Ovary (tissue), 9 donors: ENCODE results near the gene WNK2. TPM values are rescaled to one million over a fixed set of nuclear protein-coding genes. Genes with fewer than 3 reads are reported as not detected.

Source experiments
- DNase-seq, 5 donors: peaks; one replicate each; pipeline ENCODE4 v3.0.0-alpha.2; 2019 to 2020
- H3K27ac ChIP-seq, 2 donors: fragments of 200-600 bp; one replicate each; pipeline versions ENCODE4 v1.5.1 to v1.8.0; 2019 to 2022
- H3K27me3 ChIP-seq: fragments of 200-600 bp; one replicate; pipeline ENCODE4 v1.8.0; 2022
- H3K36me3 ChIP-seq: fragments of 200-600 bp; sonication (generic); one replicate; pipeline ENCODE4 v1.5.1; 2019
- H3K4me1 ChIP-seq: one replicate; pipeline ENCODE4 v1.8.1; 2013; ENCODE audit warnings: mild to moderate bottlenecking, moderate library complexity; ENCODE audit not compliant: insufficient read depth
- H3K4me3 ChIP-seq: fragments of 200-600 bp; sonication (generic); one replicate; pipeline ENCODE4 v1.5.1; 2017
- H3K9me3 ChIP-seq, 2 donors: fragments of 200-600 bp in 1 of 2; sonication (generic) in 1 of 2; one replicate each; pipeline versions ENCODE4 v1.5.1 to v1.8.1; 2013 to 2019; ENCODE audit warnings: mild to moderate bottlenecking in 1 of 2, moderate library complexity in 1 of 2
- EP300 ChIP-seq: sonication (generic); formaldehyde crosslinking; IDR thresholded peaks from one replicate; pipeline ENCODE4 v1.6.1; 2017; ENCODE audit warnings: antibody characterized with exemption
- POLR2A ChIP-seq: fragments of 450-650 bp; IDR thresholded peaks from one replicate; pipeline ENCODE4 v1.6.1; 2017; ENCODE audit warnings: antibody characterized with exemption, mild to moderate bottlenecking, moderate library complexity
- WGBS, 3 donors: extraction: QIAGEN DNeasy Blood & Tissue Kit in 1 of 3; methylation state at CpG; one replicate each; pipeline versions ENCODE4 v1.1.5 to v1.1.7; 2013 to 2017; 5-methylcytosine and 5-hydroxymethylcytosine counted together
- intact Hi-C, 4 donors: fragments of 100-400 bp; cut with DNase I; formaldehyde crosslinking; loops; one replicate each; pipeline versions ENCODE4 v1.11.0 to v1.15.1; 2022 to 2023
- polyA plus RNA-seq, 2 donors: library from polyadenylated mRNA; stranded (reverse); fragments of 200-250 nt in 1 of 2; fragments of 350-450 nt in 1 of 2; fragmentation: Illumina TruSeq in 1 of 2; extraction: RNeasy Lipid Tissue Mini Kit (QIAGEN cat#74804) in 1 of 2; gene quantifications; one replicate each; pipeline ENCODE4 v1.2.3, GENCODE V29; 2013 to 2014
- total RNA-seq, 7 donors: library from RNA; depleted of rRNA in 2 of 7; stranded (reverse); fragments of >200 nt in 2 of 7; fragmentation: NEBNext Ultra II Directional in 3 of 7; extraction: Animal tissue kit (Norgen Biotek cat#: 25700) in 3 of 7; gene quantifications; one replicate each; pipeline versions ENCODE4 v1.1.0 to v1.2.4, GENCODE V29; 2016 to 2023
- TF ChIP-seq, protein P1 (sequence below), 3 donors: fragments of 450-650 bp in 2 of 3; fragments of 200-600 bp in 1 of 3; IDR thresholded peaks; one replicate each; pipeline versions ENCODE4 v1.5.1 to v1.8.0; 2016 to 2022; ENCODE audit warnings: antibody characterized with exemption in 3 of 3, mild to moderate bottlenecking in 1 of 3
- donor health status: DM: no; HTN: no; CAD: no; lungs with moderate emphysema.
- donor health status: DM: no; HTN: no; CAD: no.
- donor health status: Bipolar disorder and iron deficiency.
- donor health status: DM: yes; HTN: yes; CAD: no.
- donor health status: DM: no; HTN: no; CAD: no.
- donor health status: DM: yes; HTN: yes; CAD: no.

The WNK2 gene
- total and polyA plus RNA-seq, 9 donors, result 0.53 to 24.7 (median 4.4) TPM

- DNase-seq, result no peak
- 41 to 71% (median 43%) methylated on average over 2 of the region's 2 CpGs for WGBS, 3 donors
- Histone ChIP-seq H3K27ac (no peak overlapping the region), H3K9me3 (no peaks in the 10 kb centered on the region), H3K27me3 (no peaks in the 10 kb centered on the region), H3K4me1 (no peaks in the 10 kb centered on the region), H3K36me3 (no peaks in the 10 kb centered on the region), H3K4me3 (no peak overlapping the region)
- intact Hi-C loops, result loop anchor here in 1 of 4 donors (10.0 kb wide), 1 partner anchor 1893 kb away; no protein-coding TSS in a partner anchor
- TF ChIP-seq EP300 (no peak), POLR2A (no peak)
Measured at GRCh38 chr9:93147632-93148031, 36.3 kb upstream of the WNK2 start.

DNA sequence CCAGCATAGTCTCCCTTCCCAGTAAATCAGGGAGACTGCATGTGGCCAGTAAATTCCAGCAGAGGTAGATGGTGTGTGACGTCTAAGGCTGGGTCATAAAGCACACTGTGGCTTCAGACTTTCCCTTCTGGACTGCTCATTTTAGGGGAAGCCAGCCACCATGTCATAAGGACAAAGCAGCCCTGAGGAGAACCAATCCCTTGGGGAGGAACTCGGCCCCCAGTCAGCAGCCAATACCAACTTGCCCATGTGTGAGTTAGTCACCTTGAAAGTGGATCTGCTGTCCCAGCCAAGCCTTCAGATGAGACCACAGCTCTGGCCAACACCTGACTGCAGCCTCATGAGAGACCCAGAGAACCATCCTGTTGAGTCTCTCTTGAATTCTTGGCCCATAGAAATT is 35.2 kb upstream of the WNK2 start:
- H3K36me3 ChIP-seq, result no peaks in the 10 kb centered on the region
- DNase-seq, result no peak
- intact Hi-C loops, result loop anchor here in 1 of 4 donors (10.0 kb wide), 1 partner anchor 1894 kb away; no protein-coding TSS in a partner anchor
- no peaks in the 10 kb centered on the region for H3K27me3 ChIP-seq
- no peaks in the 10 kb centered on the region for H3K9me3 ChIP-seq
- WGBS, 3 donors, result 91 to 94% (median 92%) methylated on average over 2 of the region's 2 CpGs
- H3K27ac ChIP-seq, result no peak overlapping the region
- TF ChIP-seq EP300 (no peak), POLR2A (no peak)
- TF ChIP-seq, protein P1, sequence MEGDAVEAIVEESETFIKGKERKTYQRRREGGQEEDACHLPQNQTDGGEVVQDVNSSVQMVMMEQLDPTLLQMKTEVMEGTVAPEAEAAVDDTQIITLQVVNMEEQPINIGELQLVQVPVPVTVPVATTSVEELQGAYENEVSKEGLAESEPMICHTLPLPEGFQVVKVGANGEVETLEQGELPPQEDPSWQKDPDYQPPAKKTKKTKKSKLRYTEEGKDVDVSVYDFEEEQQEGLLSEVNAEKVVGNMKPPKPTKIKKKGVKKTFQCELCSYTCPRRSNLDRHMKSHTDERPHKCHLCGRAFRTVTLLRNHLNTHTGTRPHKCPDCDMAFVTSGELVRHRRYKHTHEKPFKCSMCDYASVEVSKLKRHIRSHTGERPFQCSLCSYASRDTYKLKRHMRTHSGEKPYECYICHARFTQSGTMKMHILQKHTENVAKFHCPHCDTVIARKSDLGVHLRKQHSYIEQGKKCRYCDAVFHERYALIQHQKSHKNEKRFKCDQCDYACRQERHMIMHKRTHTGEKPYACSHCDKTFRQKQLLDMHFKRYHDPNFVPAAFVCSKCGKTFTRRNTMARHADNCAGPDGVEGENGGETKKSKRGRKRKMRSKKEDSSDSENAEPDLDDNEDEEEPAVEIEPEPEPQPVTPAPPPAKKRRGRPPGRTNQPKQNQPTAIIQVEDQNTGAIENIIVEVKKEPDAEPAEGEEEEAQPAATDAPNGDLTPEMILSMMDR (IDR thresholded peaks at IDR 0.05), result no peak
- no peak overlapping the region for H3K4me3 ChIP-seq
- no peaks in the 10 kb centered on the region for H3K4me1 ChIP-seq

- Histone ChIP-seq H3K27me3 (no peaks in the 10 kb centered on the region), H3K4me1 (no peaks in the 10 kb centered on the region), H3K4me3 (no peak overlapping the region), H3K36me3 (no peaks in the 10 kb centered on the region), H3K9me3 (no peaks in the 10 kb centered on the region), H3K27ac (no peak overlapping the region)
- no peak for DNase-seq
- intact Hi-C loops, result loop anchor here in 1 of 4 donors (10.0 kb wide), 1 partner anchor 1895 kb away; no protein-coding TSS in a partner anchor
- 2 to 4% (median 4%) methylated on average over 1 of the region's 1 CpG for WGBS, 3 donors
- TF ChIP-seq EP300 (no peak), POLR2A (no peak)
- TF ChIP-seq, protein P1 (IDR thresholded peaks at IDR 0.05), result no peak
Measured at GRCh38 chr9:93149361-93149760, 34.6 kb upstream of the WNK2 start.

DNA sequence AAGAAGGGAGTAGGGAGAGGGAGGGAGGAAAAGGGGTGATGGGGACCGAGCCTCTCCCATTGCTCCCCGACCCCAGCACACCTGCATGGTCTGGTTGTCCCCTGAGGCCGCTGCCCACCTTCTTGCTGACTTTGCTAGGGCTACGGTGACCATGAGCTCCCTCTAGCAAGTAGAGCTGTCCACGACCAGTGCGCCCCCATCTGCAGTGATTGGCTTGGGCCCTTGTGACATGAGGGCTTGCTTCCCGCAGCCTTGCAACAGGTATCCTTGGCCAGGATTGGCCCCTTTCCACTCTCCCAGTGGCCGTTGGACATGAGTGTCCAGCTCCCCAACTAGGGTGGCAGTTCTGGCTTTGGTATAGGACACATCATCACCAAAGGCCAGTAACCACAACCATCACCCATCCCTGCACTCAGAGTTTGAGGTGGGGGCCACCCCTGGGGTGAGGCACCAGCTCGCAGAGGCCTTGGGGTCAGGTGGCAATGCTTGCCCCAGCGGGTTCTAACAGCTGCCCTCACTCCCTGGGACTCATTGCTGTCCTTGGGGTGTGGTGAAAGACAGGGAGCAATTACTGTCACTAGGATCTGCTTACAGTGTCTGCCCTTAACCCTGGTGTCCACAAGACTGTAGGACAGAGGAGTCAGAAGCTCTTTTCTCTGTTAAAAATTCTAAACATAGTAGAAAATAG is 32.7 kb upstream of the WNK2 start:
- H3K4me3 ChIP-seq, result no peak overlapping the region
- H3K4me1 ChIP-seq, result no peaks in the 10 kb centered on the region
- WGBS, 3 donors, result 88 to 92% (median 89%) methylated on average over 10 of the region's 10 CpGs
- no peak for DNase-seq
- TF ChIP-seq POLR2A (no peak), EP300 (no peak)
- TF ChIP-seq, protein P1 (IDR thresholded peaks at IDR 0.05), result no peak
- no peaks in the 10 kb centered on the region for H3K36me3 ChIP-seq
- H3K27me3 ChIP-seq, result no peaks in the 10 kb centered on the region
- no peaks in the 10 kb centered on the region for H3K9me3 ChIP-seq
- intact Hi-C loops, result no loop called here
- H3K27ac ChIP-seq, result no peak overlapping the region

- no peaks in the 10 kb centered on the region for H3K4me1 ChIP-seq
- no peaks in the 10 kb centered on the region for H3K36me3 ChIP-seq
- intact Hi-C loops, result no loop called here
- no peaks in the 10 kb centered on the region for H3K9me3 ChIP-seq
- H3K27ac ChIP-seq, result no peak overlapping the region
- 78 to 83% (median 79%) methylated on average over 13 to 14 of the region's 14 CpGs for WGBS, 3 donors
- TF ChIP-seq, protein P1 (IDR thresholded peaks at IDR 0.05), result no peak
- TF ChIP-seq EP300, result no peak
- TF ChIP-seq POLR2A, result no peak
- H3K4me3 ChIP-seq, result no peak overlapping the region
- no peak for DNase-seq
- H3K27me3 ChIP-seq, result no peaks in the 10 kb centered on the region
Measured at GRCh38 chr9:93154293-93154903, 29.5 kb upstream of the WNK2 start.
